HG03442 (cell line): Measurements from ENCODE around the gene LAMA3.

Experiments
- ATAC-seq: cut with Tn5 transposase; IDR thresholded peaks from one replicate; pipeline ENCODE4 v1.9.1; 2021; ENCODE audit warnings: mild to moderate bottlenecking, moderate library complexity; ENCODE audit not compliant: unreplicated experiment

LAMA3 gene

GRCh38 chr18:23844991-23845680 is 155.9 kb downstream of the LAMA3 start:
- ATAC-seq: no peak

- no peak for ATAC-seq
Measured at GRCh38 chr18:23845988-23846630, 156.9 kb downstream of the LAMA3 start.

GRCh38 chr18:23847321-23847986 is 158.2 kb downstream of the LAMA3 start:
- no peak for ATAC-seq

- no peak for ATAC-seq
Measured at GRCh38 chr18:23849141-23849540, 159.9 kb downstream of the LAMA3 start.

GRCh38 chr18:23850215-23850614 is 161.0 kb downstream of the LAMA3 start:
- no peak for ATAC-seq

GRCh38 chr18:23851470-23852002 is 162.3 kb downstream of the LAMA3 start:
- no peak for ATAC-seq

GRCh38 chr18:23852236-23853045 is 163.2 kb downstream of the LAMA3 start:
- ATAC-seq: no peak

- no peak for ATAC-seq
Measured at GRCh38 chr18:23853448-23854195, 164.4 kb downstream of the LAMA3 start.

GRCh38 chr18:23855721-23856120 is 166.5 kb downstream of the LAMA3 start:
- ATAC-seq: no peak

- no peak for ATAC-seq
Measured at GRCh38 chr18:23856466-23857163, 167.4 kb downstream of the LAMA3 start.

GRCh38 chr18:23857164-23857552 is 167.9 kb downstream of the LAMA3 start:
- no peak for ATAC-seq

- ATAC-seq: no peak
Measured at GRCh38 chr18:23857756-23858155, 168.5 kb downstream of the LAMA3 start.

- no peak for ATAC-seq
Measured at GRCh38 chr18:23859466-23860336, 170.4 kb downstream of the LAMA3 start.

- ATAC-seq: no peak
Measured at GRCh38 chr18:23861326-23861725, 172.1 kb downstream of the LAMA3 start.

- ATAC-seq: no peak
Measured at GRCh38 chr18:23861805-23862470, 172.7 kb downstream of the LAMA3 start.

GRCh38 chr18:23864624-23865023 is 175.4 kb downstream of the LAMA3 start:
- ATAC-seq: no peak

- ATAC-seq: no peak
Measured at GRCh38 chr18:23867006-23867405, 177.8 kb downstream of the LAMA3 start.

- ATAC-seq: no peak
Measured at GRCh38 chr18:23868136-23868785, 179.0 kb downstream of the LAMA3 start.
